ENCODE data around the gene TTC39A.

TTC39A gene

DNA sequence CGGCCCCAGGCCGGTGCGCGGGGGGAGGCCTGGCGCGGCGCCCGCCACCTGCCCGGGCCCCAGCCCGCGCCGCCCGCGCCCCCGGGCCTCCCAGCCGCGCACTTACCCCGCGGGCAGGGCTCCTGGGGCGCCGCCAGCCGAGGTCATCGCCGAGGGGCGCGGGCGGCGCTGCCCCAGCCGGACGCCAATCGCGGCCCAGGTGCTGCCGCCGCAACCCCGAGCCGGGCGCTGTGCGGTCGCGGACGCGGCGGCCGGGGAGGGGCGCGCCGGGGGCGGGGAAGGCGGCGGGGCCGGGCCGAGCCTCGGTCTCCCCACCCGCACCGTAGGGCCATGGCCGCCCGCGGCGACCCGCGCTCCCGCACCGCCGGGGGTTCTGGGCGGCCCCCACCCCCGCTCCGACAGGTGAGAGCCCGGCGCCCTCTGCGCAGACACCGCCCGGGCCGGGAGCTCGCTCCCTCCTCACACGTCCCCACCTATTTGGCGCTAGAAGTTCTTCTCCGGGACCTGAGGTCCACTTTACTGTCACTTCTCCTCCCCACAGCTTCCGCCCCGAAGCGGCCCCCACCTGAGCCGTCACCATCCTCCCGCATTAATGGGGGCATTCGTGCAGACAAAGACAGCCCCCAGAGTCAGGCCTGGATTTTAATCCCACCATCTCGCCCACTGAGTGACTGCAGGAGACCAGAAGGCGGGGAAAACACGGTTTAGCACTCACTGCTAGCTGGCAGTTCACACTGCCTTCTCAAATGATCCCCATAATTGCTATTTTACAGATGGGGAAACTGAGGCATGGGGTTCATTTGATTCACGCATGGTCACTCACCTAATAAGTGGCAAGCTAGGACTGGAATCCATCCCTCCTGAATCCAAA is at the start of gene TTC39A:
TTC39A (minus strand) TSS at position 232 of the 871 bp plus-strand sequence; CDS start at position 147, 85 bp downstream.
- DNase-seq, result no peak

DNA sequence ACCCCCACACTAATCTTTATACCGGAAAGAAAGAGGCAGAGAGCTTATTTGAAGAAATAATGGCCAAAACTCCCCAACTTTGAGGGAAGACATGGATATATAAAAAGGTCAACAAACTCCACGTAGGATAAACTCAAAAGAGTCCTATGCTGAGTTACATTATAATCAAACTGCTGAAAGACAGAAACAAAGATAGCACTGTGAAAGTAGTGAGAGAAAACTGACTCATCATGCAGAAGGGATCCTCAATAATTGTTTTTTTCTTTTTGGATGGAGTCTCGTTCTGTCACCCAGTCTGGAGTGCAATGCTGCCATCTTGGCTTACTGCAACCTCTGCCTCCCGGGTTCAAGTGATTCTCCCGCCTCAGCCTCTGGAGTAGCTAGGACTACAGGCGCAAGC is 48.5 kb upstream of the TTC39A start:
- no peak for DNase-seq

DNA sequence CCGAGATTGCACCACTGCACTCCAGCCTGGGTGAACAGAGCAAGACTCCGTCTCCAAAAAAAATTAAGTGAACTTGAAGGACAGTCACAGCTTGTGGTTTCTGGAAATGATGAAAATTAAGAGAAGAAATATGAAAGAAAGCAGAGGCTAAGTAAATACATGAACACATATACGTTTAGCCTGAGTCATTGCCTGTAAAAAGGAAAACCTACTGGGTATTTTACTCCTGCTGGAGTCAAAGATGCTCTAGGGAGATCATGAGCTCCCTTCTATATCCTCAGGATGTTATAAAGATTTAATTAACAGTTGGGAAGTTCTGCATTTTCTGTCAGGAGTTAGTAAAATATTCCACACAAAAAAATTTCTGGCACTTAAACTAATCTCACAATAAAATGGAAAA is 43.5 kb upstream of the TTC39A start:
- no peak for DNase-seq

DNA sequence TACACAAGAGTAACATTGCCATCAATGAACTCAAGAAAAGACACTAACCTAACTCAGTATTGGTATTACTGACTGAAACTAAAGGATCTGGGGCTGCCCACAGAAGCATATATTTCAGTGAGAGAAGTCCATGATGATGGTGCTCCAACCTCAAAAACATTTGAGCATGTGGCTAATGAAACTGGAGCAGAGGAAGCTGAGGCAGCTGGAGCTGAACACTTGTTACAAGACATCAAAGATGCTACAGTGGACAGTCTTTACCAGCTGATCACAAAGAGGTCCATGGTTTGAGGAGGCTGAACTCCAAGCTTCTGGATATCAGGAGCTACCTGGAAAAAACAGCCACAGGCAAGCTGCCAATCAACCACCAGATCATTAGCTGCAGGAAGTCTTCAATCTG is 42.2 kb upstream of the TTC39A start:
- DNase-seq, result no peak

GRCh38 chr1:51369171-51369570 is 38.8 kb upstream of the TTC39A start:
- DNase-seq, result no peak

DNA sequence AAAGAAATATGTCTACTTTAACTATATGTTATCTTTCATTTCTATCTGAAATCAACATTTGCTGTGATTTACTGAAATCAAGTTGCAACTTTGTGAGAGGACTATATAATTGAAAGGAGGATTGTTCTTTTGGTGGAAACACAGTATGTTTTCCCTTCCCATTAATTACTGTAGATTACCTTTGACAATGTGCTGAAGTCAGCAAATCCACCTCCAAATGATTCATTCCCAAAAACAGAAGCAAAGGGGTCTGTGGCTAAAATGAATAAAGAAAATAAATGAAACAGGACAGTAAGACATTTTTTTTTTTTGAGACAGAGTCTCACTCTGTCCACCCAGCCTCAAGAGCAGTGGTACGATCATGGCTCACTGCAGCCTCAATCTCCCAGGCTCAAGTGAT is 35.4 kb upstream of the TTC39A start:
- no peak for DNase-seq

- no peak for DNase-seq
These were observed 29.5 kb upstream of the TTC39A start for GRCh38 chr1:51359879-51360278.

DNA sequence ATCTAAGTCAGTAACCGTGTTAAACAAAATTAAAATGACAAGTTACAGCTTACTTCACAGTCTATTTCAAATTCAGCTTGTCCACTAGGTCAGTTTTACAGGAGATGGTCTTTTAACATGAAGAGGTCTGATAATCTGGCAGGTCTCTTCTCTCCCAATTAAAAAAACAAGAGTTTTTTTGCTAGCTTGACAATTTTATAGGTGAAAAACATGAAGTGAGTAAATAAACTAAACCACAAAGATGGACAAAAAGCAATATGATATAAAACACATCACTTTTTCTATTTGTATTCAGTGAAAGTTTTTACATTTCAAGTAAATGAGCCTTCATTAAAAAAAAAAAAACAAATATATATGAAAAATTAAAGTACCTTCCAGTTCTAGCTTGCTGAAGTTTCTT is 25.0 kb upstream of the TTC39A start:
- no peak for DNase-seq

GRCh38 chr1:51354416-51354815 is 24.1 kb upstream of the TTC39A start:
- DNase-seq, result no peak

DNA sequence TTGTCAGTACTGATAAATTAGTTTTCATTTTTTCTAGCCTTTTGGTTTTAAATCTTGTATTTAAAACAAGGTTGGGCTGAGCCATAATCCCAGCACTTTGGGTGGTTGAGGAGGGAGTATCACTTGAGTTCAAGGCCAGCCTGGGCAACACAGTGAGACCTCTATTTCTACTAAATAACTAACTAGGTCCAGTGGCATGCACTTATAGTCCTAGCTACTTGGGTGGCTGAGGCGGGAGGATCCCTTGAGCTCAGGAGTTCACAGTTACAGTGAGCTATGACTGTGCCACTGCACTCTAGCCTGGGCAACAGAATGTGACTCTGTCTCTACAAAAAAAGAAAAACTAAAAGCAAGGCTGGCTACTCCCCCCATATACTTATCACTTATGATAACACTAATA is 21.5 kb upstream of the TTC39A start:
- DNase-seq, result no peak

- DNase-seq, result no peak
These were observed 19.5 kb upstream of the TTC39A start for GRCh38 chr1:51349862-51350261.

DNA sequence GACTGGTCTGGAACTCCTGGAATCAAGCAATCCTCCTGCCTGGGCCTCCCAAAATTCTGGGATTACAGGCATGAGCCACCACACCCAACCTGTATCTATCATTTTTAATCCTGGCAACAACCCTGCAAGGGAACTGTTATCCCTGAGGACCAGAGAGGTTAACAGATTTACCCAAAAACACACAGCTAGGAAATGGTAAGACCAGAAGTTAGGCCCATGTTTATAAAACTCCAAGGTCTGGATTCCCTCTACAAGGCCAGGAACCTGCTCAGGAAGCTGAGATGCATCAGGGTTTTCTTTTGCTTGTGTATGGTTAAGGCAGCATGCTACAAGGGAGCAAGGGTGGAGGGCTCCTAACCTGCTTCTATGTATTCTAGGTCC is 17.8 kb upstream of the TTC39A start:
- DNase-seq, result no peak

- DNase-seq, result no peak
These were observed 17.2 kb upstream of the TTC39A start for GRCh38 chr1:51347398-51348146.

GRCh38 chr1:51346086-51346942 is 16.0 kb upstream of the TTC39A start:
- DNase-seq, result no peak

GRCh38 chr1:51345300-51345687 is 14.9 kb upstream of the TTC39A start:
- DNase-seq, result no peak

DNA sequence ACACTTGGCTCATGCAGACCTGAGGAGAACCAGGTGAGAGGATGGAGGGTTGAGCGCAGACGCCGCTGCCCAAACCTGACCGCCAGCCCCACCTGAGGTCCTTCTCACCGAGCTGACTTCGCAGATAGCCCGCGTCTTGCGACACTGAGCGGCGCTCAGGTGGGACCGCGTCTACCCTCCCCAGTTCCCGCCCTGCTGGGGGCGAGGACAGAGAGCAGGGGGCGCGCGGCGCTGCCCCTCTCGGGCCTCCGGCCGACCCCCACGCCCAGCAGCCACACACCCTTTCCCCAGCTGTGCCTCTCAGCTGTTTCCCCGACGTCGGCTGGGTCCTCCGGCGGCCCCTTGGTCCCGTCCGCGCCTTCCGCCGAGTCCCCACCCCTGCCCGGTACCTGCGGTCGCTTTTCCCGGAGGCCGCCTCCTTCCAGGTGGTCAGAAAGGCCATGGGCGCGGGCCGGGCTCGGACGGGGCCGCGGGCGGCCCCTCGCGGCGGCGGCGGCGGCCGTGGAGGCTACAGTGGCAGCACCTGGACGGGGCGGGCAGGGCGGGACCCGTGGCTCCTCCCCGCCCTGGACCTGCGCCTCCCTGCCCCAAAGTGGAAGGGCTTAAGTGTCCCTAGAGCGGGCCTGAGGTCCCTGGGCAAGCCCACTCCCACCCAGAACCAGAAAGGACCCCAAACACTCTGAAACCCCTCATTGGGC is 14.4 kb upstream of the TTC39A start:
- no peak for DNase-seq

- DNase-seq, result no peak
These were observed 13.9 kb upstream of the TTC39A start for GRCh38 chr1:51344276-51344601.

DNA sequence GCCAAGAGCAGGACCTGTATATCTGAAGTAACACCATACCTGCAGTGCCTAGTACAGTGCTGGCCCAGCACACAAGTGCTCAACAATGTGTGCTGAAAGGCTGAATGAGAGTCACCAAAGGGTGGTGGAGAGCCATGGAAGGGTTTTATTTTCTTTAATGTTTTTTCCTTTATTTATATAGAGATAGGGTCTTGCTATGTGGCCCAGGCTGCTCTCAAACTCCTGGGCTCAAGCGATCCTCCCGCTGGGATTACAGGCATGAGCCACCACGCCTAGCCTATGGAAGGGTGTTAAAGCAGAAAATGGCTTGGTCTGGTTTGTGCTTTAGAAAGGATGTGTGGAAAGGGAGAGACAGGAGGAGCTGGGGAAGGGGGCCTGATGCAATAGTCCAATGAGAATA is 13.3 kb upstream of the TTC39A start:
- no peak for DNase-seq

DNA sequence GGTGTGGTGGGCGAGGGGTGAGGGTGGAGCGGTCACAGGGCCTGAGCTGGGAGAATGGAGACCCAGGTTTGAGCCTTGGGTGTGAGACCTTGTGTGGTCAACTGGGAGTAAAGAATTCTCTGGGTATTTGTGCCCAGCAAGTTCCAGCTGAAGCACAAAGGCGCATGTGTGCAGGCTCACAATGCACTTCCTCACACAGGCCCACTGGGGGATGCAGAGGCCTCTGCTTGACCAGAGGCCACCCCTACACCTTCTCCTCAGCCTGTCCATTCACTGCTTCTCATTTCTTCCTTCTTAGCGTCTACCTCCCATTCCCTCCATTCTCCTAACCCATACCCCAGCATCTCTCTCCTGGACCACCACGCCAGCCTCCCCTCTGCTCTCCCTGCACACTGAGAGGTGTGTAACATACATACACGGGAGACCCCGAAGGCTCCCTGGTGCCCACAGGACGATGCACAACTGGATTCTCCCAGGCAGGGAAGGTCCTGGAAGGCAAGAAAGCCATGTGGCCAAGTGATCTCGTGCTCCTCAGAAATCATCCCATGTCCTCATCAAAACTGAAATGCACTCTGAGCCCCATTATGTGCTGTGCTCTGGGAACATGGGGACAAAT is 12.3 kb upstream of the TTC39A start:
- DNase-seq, result no peak

- DNase-seq, result no peak
These were observed 11.6 kb upstream of the TTC39A start for GRCh38 chr1:51341876-51342496.

GRCh38 chr1:51340380-51340779 is 10.0 kb upstream of the TTC39A start:
- DNase-seq, result no peak

DNA sequence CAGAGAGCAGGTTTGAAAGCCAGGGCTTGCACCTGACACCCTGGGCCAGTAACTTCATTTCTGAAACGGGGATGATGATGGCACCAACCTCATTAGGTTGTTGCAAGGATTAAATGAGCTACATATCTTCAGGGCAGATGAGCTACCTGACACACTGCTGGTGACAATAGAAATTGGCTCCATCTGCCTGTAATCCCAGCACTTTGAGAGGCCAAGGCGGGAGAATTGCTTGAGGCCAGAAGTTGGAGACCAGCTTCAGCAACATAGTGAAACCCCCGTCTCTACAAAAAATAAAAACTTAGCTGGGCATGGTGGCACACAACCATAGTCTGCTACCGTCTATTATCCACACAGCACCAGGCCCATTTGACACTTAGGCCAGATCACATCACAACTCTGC is 6.3 kb upstream of the TTC39A start:
- DNase-seq, result no peak

All from stimulated activated CD4-positive, alpha-beta T cell treated with anti-CD3 and anti-CD28 coated beads, Interleukin-4, amount 100 ng/mL, for 1 hour (primary cell).